GM10248 (cell line): Measurements from ENCODE around the gene CA12.

Experiments
- CTCF ChIA-PET: fragments of 300-600 bp; sonication (Branson Sonifier 250); formaldehyde crosslinking; extraction: SDS; loops from one replicate; lab custom pipeline; 2021; ENCODE audit warnings: antibody characterized with exemption; lab: Yijun Ruan, JAX
- POLR2A ChIA-PET: fragments of 350-650 bp; sonication (Branson Sonifier 250); formaldehyde crosslinking; extraction: SDS; loops from one replicate; lab custom pipeline; 2020; ENCODE audit warnings: antibody characterized with exemption; lab: Yijun Ruan, JAX
- DNase-seq: peaks from one replicate; pipeline ENCODE4 v3.0.0; 2012; ENCODE audit errors: extremely low spot score
- CTCF ChIP-seq: IDR thresholded peaks from 2 replicates; pipeline ENCODE4 v1.5.1; 2012; ENCODE audit warnings: mild to moderate bottlenecking, low read depth; ENCODE audit errors: extremely low read depth, missing control alignments, control extremely low read depth

The CA12 gene

GRCh38 chr15:63403254-63403945, 21.8 kb upstream of the CA12 start:
- no peak for TF ChIP-seq CTCF
- ChIA-PET CTCF (interaction anchor here (0.9 to 2.8 kb wide), 14 partner anchors 9 to 357 kb away, joined by 3 to 22 read pairs (median 3); no protein-coding TSS in a partner anchor), POLR2A (no interaction called here)
- DNase-seq, result no peak

- ChIA-PET POLR2A (no interaction called here), CTCF (interaction anchor here (0.7 to 2.8 kb wide), 13 partner anchors 10 to 356 kb away, joined by 3 to 22 read pairs (median 3); no protein-coding TSS in a partner anchor)
- TF ChIP-seq CTCF, result peak; percentile 40
- peak; percentile 45 for DNase-seq
Measured at GRCh38 chr15:63402498-63403253, 21.0 kb upstream of the CA12 start.

GRCh38 chr15:63401714-63402497, 20.3 kb upstream of the CA12 start:
- POLR2A ChIA-PET, result no interaction called here
- no peak for TF ChIP-seq CTCF
- no peak for DNase-seq
- CTCF ChIA-PET, result interaction anchor here (0.7 to 2.8 kb wide), 14 partner anchors 11 to 356 kb away, joined by 3 to 22 read pairs (median 3); no protein-coding TSS in a partner anchor

- ChIA-PET CTCF (interaction anchor here (0.8 to 2.8 kb wide), 3 partner anchors 12 to 355 kb away, joined by 3 to 22 read pairs (median 3); no protein-coding TSS in a partner anchor), POLR2A (no interaction called here)
- TF ChIP-seq CTCF, result no peak
- no peak for DNase-seq
Measured at GRCh38 chr15:63401078-63401477, 19.4 kb upstream of the CA12 start.

- ChIA-PET POLR2A (no interaction called here), CTCF (no interaction called here)
- TF ChIP-seq CTCF, result no peak
- no peak for DNase-seq
Measured at GRCh38 chr15:63398456-63398855, 16.8 kb upstream of the CA12 start.
